Measurements from ENCODE around the gene RFWD3.

RFWD3 gene

GRCh38 chr16:74577882-74578366 is 88.8 kb downstream of the RFWD3 start:
- DNase-seq = no peak

DNA sequence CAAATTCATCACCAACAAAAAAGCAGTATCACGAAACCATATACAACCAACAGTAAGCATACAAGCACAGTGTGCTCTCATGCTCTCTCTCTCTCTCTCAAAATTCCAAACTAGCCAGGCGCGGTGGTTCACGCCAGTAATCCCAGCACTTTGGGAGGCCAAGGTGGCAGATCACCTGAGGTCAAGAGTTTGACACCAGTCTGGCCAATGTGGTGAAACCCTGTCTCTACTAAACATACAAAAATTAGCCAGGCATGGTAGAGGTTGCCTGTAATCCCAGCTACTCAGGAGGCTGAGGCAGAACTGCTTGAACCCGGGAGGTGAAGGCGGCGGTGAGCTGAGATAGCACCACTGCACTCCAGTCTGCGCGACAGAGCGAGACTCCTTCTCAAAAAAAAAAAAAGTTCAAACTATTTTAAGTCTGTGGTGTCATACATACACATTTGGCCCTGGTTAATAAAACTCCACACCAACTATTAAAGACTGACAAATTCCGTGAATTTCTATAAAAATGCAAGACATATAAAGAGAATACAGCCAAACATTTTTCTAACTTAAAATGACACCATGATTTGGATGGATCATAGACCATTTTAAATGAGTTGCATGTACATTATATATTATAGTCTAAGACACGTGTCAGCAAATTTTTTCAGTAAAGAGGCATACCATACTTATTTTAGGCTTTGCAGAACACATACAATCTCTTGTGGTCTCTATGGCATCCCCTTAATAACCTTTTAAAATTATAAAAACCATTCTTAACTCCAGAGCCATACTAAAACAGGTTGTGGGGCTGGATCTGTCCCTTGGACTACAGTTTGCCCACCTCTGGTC is 90.7 kb downstream of the RFWD3 start:
- DNase-seq = no peak

- DNase-seq = no peak
Observed at GRCh38 chr16:74575175-74575806, 91.4 kb downstream of the RFWD3 start.

DNA sequence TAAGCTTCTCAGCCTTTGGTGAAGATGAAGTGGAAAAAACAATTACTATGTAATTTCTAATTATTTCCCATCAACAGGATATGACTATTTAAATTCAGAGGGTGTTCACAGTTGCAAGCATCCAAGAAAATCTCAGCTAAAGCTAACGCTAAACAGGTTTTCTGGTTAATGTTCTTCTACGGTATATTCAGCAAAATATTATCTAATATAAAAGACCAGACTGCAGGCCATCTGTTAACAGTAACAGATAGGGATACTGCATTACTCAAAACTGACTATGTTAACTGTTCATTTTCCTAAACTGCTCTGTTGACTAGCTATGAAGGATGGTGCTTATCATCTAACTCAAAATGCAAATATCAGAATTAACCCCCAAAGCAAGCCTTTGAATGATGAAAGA is 92.5 kb downstream of the RFWD3 start:
- no peak for DNase-seq

DNA sequence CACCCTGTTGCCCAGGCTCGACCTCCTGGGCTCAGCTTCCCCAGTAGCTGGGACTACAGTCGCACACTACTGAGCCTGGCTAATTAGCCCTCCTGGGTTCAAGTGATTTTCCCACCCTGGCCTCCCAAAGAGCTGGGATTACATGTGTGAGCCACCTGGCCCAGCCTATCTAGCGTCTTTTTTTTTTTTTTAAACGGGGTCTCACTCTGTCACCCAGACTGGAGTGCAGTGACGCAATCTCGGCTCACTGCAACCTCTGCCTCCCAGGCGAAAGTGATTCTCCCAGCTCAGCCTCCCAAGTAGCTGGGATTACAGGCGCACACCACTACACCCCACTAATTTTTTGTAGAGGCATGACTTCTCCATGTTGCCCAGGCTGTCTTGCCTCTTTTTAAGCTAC is 93.1 kb downstream of the RFWD3 start:
- no peak for DNase-seq
